HCT116 (cell line): ENCODE results near the gene CWC27. TPM values are rescaled to one million over a fixed set of nuclear protein-coding genes. Genes with fewer than 3 reads are reported as not detected.
"Not testable (repeated sequence)": the region's sequence is repeated elsewhere in the genome, so short reads cannot be mapped to it uniquely, and the experiment has no call there.

Source experiments
- ATAC-seq: fragments of 200-7000 bp; cut with Tn5 transposase; 2 replicates; pipeline ENCODE4 v1.9.1; 2020; ENCODE audit warnings: mild to moderate bottlenecking, moderate library complexity
- BruUV-seq: library from RNA; stranded (reverse); fragments of 400-500 nt; replicated peaks from 2 replicates; lab custom pipeline; 2021; lab: Mats Ljungman, UMichigan
- CTCF ChIA-PET: fragments of 300-600 bp; sonication (Branson Sonifier 250); formaldehyde crosslinking; loops from one replicate; lab custom pipeline; 2021; ENCODE audit warnings: antibody characterized with exemption; lab: Charles Lee
- POLR2A ChIA-PET: fragments of 300-600, 350-600 bp; sonication (Branson Sonifier 250); formaldehyde crosslinking; loops from one replicate; lab custom pipeline; 2021; ENCODE audit warnings: antibody characterized with exemption; lab: Charles Lee
- RAD21 ChIA-PET, 2 experiments: fragments of 300-600 bp; sonication (Branson Sonifier 250); formaldehyde crosslinking; loops; one replicate each; lab custom pipeline; 2023; ENCODE audit warnings: low total read pairs in 2 of 2; ENCODE audit not compliant: uncharacterized antibody in 2 of 2, unreplicated experiment in 2 of 2, low non-redundant PET in 1 of 2; lab: Charles Lee
- DNase-seq: peaks from one replicate; pipeline ENCODE4 v3.0.0-alpha.2; 2010; ENCODE audit warnings: low read depth, low spot score
- H2AFZ ChIP-seq: fragments of 200-600 bp; shearing (Covaris generic), sonication (generic); 2 replicates; pipeline ENCODE4 v1.6.1; 2017; ENCODE audit warnings: low read depth, mixed run types, mixed read lengths, antibody characterized with exemption, low read length; ENCODE audit not compliant: poor library complexity, severe bottlenecking
- H3K27ac ChIP-seq: 2 replicates; pipeline ENCODE4 v1.5.1; 2012; ENCODE audit warnings: low read depth, low read length
- H3K27me3 ChIP-seq: fragments of 200-600 bp; sonication (generic); 2 replicates; pipeline ENCODE4 v1.6.1; 2016; ENCODE audit warnings: mixed run types, low read length, mixed read lengths; ENCODE audit not compliant: insufficient read depth
- H3K36me3 ChIP-seq, 2 experiments: fragments of 200-500 bp in 1 of 2; fragments of 200-600 bp in 1 of 2; sonication (Bioruptor generic) in 1 of 2; sonication (generic) in 1 of 2; 2 replicates each; pipeline versions ENCODE4 v1.5.1 to v1.6.1; 2014 to 2016; ENCODE audit warnings: low read length in 2 of 2, inconsistent platforms in 1 of 2, mixed read lengths in 1 of 2, mixed run types in 1 of 2; ENCODE audit not compliant: insufficient read depth in 2 of 2, control insufficient read depth in 1 of 2
- H3K4me1 ChIP-seq, 2 experiments: fragments of 200-600 bp in 1 of 2; sonication (generic) in 1 of 2; 2 replicates each; pipeline versions ENCODE4 v1.5.1 to v1.6.1; 2012 to 2017; ENCODE audit warnings: low read length in 2 of 2, inconsistent platforms in 1 of 2, mild to moderate bottlenecking in 1 of 2, mixed read lengths in 1 of 2, mixed run types in 1 of 2, moderate library complexity in 1 of 2; ENCODE audit not compliant: insufficient read depth in 2 of 2, control insufficient read depth in 1 of 2
- H3K4me2 ChIP-seq: fragments of 200-600 bp; sonication (generic); 2 replicates; pipeline ENCODE4 v1.6.1; 2017; ENCODE audit warnings: mixed run types, low read length, mixed read lengths
- H3K4me3 ChIP-seq, 2 experiments: fragments of 200-600 bp in 1 of 2; sonication (generic) in 1 of 2; replicated peaks in 1 of 2; 2 replicates each; pipeline ENCODE4 v1.5.1; 2011 to 2016; ENCODE audit warnings: low read length in 2 of 2, control low read depth in 1 of 2, low read depth in 1 of 2, mild to moderate bottlenecking in 1 of 2, mixed read lengths in 1 of 2, mixed run types in 1 of 2
- H3K79me2 ChIP-seq: fragments of 200-600 bp; sonication (generic); 2 replicates; pipeline ENCODE4 v1.6.1; 2017; ENCODE audit warnings: mild to moderate bottlenecking, mixed run types, low read length, moderate library complexity, mixed read lengths; ENCODE audit not compliant: insufficient read depth
- H3K9ac ChIP-seq: fragments of 200-600 bp; sonication (generic); 2 replicates; pipeline ENCODE4 v1.6.1; 2016; ENCODE audit warnings: low read length, mixed read lengths
- H3K9me2 ChIP-seq: fragments of 200-600 bp; sonication (generic), shearing (Covaris generic); 2 replicates; pipeline ENCODE4 v1.6.1; 2017; ENCODE audit warnings: mixed run types, mild to moderate bottlenecking, moderate library complexity; ENCODE audit not compliant: insufficient read depth
- H3K9me3 ChIP-seq, 2 experiments: fragments of 200-500 bp in 1 of 2; fragments of 200-600 bp in 1 of 2; sonication (Bioruptor generic) in 1 of 2; sonication (generic) in 1 of 2; 2 replicates each; pipeline ENCODE4 v1.6.1; 2014 to 2017; ENCODE audit warnings: low read length in 2 of 2, mixed read lengths in 2 of 2, inconsistent platforms in 1 of 2, low read depth in 1 of 2, mild to moderate bottlenecking in 1 of 2, mixed run types in 1 of 2, moderate library complexity in 1 of 2; ENCODE audit not compliant: control insufficient read depth in 1 of 2, insufficient read depth in 1 of 2
- H4K20me1 ChIP-seq: fragments of 200-600 bp; sonication (generic), shearing (Covaris generic); 2 replicates; pipeline ENCODE4 v1.6.1; 2017; ENCODE audit warnings: mixed run types, mild to moderate bottlenecking, moderate library complexity; ENCODE audit not compliant: insufficient read depth
- CBX3 ChIP-seq: IDR thresholded peaks from 2 replicates; pipeline ENCODE4 v1.6.1; 2012; ENCODE audit warnings: low read depth
- EGR1 ChIP-seq: IDR thresholded peaks from 2 replicates; pipeline ENCODE4 v1.6.1; 2012; ENCODE audit warnings: low read depth
- EZH2 ChIP-seq: fragments of 200-600 bp; sonication (generic); IDR thresholded peaks from 2 replicates; pipeline ENCODE4 v1.6.1; 2017; ENCODE audit warnings: antibody characterized with exemption, mixed run types
- JUND ChIP-seq: IDR thresholded peaks from 2 replicates; pipeline ENCODE4 v1.6.1; 2012
- SIN3A ChIP-seq: IDR thresholded peaks from 2 replicates; pipeline ENCODE4 v1.6.1; 2012; ENCODE audit warnings: low read depth
- YY1 ChIP-seq: IDR thresholded peaks from 2 replicates; pipeline ENCODE4 v1.6.1; 2011; ENCODE audit warnings: low read length, low read depth, moderate library complexity, mild to moderate bottlenecking; ENCODE audit not compliant: insufficient replicate concordance; ENCODE audit errors: extremely low read depth
- intact Hi-C: fragments of 100-400 bp; cut with micrococcal nuclease; formaldehyde crosslinking; loops from 2 replicates; pipeline ENCODE4 v1.10.0; 2022
- total RNA-seq: library from RNA; stranded (reverse); gene quantifications from one replicate; pipeline ENCODE4 v1.2.1, GENCODE V29; 2021; ENCODE audit not compliant: unreplicated experiment
- TF ChIP-seq, protein P1 (sequence below), 3 experiments: fragments of 200-600 bp in 1 of 3; sonication (generic) in 1 of 3; IDR thresholded peaks in 2 of 3; conservative IDR thresholded peaks in 1 of 3; 2 replicates each; pipeline ENCODE4 v1.5.1; 2012 to 2017; ENCODE audit warnings: low read depth in 2 of 3, low read length in 2 of 3, antibody characterized with exemption in 1 of 3, borderline replicate concordance in 1 of 3, control low read depth in 1 of 3, mild to moderate bottlenecking in 1 of 3, mixed read lengths in 1 of 3, mixed run types in 1 of 3, moderate library complexity in 1 of 3; ENCODE audit not compliant: insufficient read depth in 1 of 3
- TF ChIP-seq, protein P2 (sequence below): IDR thresholded peaks from 2 replicates; pipeline ENCODE4 v1.6.1; 2012; ENCODE audit warnings: low read depth
- TF ChIP-seq, protein P3 (sequence below): IDR thresholded peaks from 2 replicates; pipeline ENCODE4 v1.6.1; 2012

The CWC27 gene
- total RNA-seq, 1 experiment from 2014 or later: 29.1 TPM

DNA sequence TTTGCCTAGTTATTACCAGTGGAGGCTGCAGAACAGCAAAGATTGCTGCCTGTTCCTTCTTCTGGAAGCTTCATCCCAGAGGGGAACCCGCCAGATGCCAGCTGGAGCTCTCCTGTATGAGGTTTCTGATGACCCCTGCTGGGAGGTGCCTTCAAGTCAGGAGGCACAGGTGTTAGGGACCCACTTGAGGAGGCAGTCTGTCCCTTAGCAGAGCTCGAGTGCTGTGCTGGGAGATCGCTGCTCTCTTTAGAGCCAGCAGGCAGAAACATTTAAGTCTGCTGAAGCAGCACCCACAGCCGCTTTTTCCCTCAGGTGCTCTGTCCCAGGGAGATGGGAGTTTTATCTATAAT lies 170.7 kb downstream of the CWC27 start:
- POLR2A ChIA-PET, intact Hi-C loops, H3K4me1 ChIP-seq, DNase-seq, H2AFZ ChIP-seq, CTCF ChIA-PET, H3K79me2 ChIP-seq, H3K9me3 ChIP-seq, H4K20me1 ChIP-seq, H3K4me2 ChIP-seq, H3K9ac ChIP-seq, H3K4me3 ChIP-seq, H3K9me2 ChIP-seq, H3K36me3 ChIP-seq, BruUV-seq, ATAC-seq, RAD21 ChIA-PET, H3K27ac ChIP-seq, H3K27me3 ChIP-seq: not testable (repeated sequence)

DNA sequence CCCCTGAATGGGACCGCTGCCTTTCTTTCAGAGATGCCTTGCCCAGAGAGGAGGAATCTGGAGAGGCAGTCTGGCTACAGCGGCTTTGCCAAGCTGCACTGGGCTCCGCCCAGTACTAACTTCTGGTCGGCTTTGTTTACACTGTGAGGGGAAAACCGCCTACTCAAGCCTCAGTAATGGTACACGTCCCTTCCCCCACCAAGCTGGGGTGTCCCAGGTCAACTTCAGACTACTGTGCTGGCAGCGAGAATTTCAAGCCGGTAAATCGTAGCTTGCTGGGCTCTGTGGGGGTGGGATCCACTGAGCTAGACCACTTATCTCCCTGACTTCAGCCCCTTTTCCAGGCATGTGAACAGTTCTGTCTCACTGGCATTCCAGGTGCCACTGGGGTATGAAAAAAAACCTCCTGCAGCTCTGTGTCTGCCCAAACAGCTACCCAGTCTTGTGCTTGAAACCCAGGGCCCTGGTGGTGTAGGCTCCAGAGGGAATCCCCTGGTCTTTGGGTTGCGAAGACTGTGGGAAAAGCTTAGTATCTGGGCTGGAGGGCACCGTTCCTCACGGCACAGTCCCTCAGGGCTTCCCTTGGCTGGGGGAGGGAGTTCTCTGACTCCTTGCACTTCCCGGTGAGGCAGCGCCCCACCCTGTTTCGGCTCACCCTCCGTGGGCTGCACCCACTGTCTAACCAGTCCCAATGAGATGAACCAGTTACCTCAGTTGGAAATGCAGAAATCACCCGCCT lies 171.2 kb downstream of the CWC27 start:
- Histone ChIP-seq H3K9me3 (no peaks in the 10 kb centered on the region), H3K4me3 (no peak overlapping the region), H3K9ac (no peak overlapping the region), H3K9me2 (no peaks in the 10 kb centered on the region), H3K27ac (no peak overlapping the region), H3K4me2 (no peak overlapping the region), H2AFZ (no peak overlapping the region), H3K79me2 (no peaks in the 10 kb centered on the region), H3K4me1 (no peaks in the 10 kb centered on the region), H3K36me3 (no peaks in the 10 kb centered on the region), H4K20me1 (no peaks in the 10 kb centered on the region), H3K27me3 (no peaks in the 10 kb centered on the region)
- no TSS peak for BruUV-seq
- POLR2A ChIA-PET: no interaction called here
- intact Hi-C loops: no loop called here
- RAD21 ChIA-PET: no interaction called here
- CTCF ChIA-PET: no interaction called here
- no peak for DNase-seq
- no peak for ATAC-seq
- TF ChIP-seq SIN3A (no peak), YY1 (no peak), EGR1 (no peak), JUND (no peak), CBX3 (no peak), EZH2 (no peak)
- TF ChIP-seq, protein P1, sequence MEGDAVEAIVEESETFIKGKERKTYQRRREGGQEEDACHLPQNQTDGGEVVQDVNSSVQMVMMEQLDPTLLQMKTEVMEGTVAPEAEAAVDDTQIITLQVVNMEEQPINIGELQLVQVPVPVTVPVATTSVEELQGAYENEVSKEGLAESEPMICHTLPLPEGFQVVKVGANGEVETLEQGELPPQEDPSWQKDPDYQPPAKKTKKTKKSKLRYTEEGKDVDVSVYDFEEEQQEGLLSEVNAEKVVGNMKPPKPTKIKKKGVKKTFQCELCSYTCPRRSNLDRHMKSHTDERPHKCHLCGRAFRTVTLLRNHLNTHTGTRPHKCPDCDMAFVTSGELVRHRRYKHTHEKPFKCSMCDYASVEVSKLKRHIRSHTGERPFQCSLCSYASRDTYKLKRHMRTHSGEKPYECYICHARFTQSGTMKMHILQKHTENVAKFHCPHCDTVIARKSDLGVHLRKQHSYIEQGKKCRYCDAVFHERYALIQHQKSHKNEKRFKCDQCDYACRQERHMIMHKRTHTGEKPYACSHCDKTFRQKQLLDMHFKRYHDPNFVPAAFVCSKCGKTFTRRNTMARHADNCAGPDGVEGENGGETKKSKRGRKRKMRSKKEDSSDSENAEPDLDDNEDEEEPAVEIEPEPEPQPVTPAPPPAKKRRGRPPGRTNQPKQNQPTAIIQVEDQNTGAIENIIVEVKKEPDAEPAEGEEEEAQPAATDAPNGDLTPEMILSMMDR (IDR thresholded peaks at IDR 0.05 in 2 of 3, conservative IDR thresholded peaks at IDR 0.05 in 1 of 3; ENCODE audit: borderline replicate concordance in 1 of 3, insufficient read depth in 1 of 3, low read depth in 2 of 3, low read length in 2 of 3): no peak
- TF ChIP-seq, protein P2, sequence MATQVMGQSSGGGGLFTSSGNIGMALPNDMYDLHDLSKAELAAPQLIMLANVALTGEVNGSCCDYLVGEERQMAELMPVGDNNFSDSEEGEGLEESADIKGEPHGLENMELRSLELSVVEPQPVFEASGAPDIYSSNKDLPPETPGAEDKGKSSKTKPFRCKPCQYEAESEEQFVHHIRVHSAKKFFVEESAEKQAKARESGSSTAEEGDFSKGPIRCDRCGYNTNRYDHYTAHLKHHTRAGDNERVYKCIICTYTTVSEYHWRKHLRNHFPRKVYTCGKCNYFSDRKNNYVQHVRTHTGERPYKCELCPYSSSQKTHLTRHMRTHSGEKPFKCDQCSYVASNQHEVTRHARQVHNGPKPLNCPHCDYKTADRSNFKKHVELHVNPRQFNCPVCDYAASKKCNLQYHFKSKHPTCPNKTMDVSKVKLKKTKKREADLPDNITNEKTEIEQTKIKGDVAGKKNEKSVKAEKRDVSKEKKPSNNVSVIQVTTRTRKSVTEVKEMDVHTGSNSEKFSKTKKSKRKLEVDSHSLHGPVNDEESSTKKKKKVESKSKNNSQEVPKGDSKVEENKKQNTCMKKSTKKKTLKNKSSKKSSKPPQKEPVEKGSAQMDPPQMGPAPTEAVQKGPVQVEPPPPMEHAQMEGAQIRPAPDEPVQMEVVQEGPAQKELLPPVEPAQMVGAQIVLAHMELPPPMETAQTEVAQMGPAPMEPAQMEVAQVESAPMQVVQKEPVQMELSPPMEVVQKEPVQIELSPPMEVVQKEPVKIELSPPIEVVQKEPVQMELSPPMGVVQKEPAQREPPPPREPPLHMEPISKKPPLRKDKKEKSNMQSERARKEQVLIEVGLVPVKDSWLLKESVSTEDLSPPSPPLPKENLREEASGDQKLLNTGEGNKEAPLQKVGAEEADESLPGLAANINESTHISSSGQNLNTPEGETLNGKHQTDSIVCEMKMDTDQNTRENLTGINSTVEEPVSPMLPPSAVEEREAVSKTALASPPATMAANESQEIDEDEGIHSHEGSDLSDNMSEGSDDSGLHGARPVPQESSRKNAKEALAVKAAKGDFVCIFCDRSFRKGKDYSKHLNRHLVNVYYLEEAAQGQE: no peak
- TF ChIP-seq, protein P3, sequence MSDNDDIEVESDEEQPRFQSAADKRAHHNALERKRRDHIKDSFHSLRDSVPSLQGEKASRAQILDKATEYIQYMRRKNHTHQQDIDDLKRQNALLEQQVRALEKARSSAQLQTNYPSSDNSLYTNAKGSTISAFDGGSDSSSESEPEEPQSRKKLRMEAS: no peak
